IMR-90 (cell line): ENCODE results near the gene CERT1. TPM values are rescaled to one million over a fixed set of nuclear protein-coding genes. Genes with fewer than 3 reads are reported as not detected.

Experiments used
- ATAC-seq: fragments of 200-7000 bp; cut with Tn5 transposase; 2 replicates; pipeline ENCODE4 v1.9.1; 2020; ENCODE audit warnings: low read depth, mild to moderate bottlenecking, moderate library complexity
- BruUV-seq: library from RNA; stranded (reverse); fragments of 400-500 nt; replicated peaks from 2 replicates; lab custom pipeline; 2021; lab: Mats Ljungman, UMichigan
- CTCF ChIA-PET: fragments of 300-600 bp; formaldehyde crosslinking; extraction: SDS; loops from one replicate; lab custom pipeline; 2021; ENCODE audit warnings: antibody characterized with exemption; lab: Yijun Ruan, JAX
- POLR2A ChIA-PET: fragments of 300-600 bp; sonication (Branson Sonifier 250); formaldehyde crosslinking; loops from one replicate; lab custom pipeline; 2022; ENCODE audit warnings: antibody characterized with exemption; ENCODE audit not compliant: unreplicated experiment; lab: Charles Lee
- DNase-seq: peaks from one replicate; pipeline ENCODE4 v3.0.0; 2013
- H2AFZ ChIP-seq: replicated peaks from 2 replicates; pipeline ENCODE3; 2013; ENCODE audit warnings: low read length, mild to moderate bottlenecking; ENCODE audit not compliant: poor library complexity
- H2AK5ac ChIP-seq: 2 replicates; pipeline ENCODE4 v1.6.1; 2013; ENCODE audit warnings: low read depth, low read length, inconsistent platforms
- H2AK9ac ChIP-seq: replicated peaks from 2 replicates; pipeline ENCODE3; 2013; ENCODE audit warnings: mild to moderate bottlenecking, low read depth, low read length, moderate library complexity; ENCODE audit not compliant: poor library complexity
- H2BK120ac ChIP-seq: 2 replicates; pipeline ENCODE4 v1.6.1; 2013; ENCODE audit warnings: low read depth, low read length, inconsistent platforms
- H2BK15ac ChIP-seq: 3 replicates; pipeline ENCODE4 v1.6.1; 2013; ENCODE audit warnings: low read depth, low read length, inconsistent platforms
- H2BK20ac ChIP-seq: 2 replicates; pipeline ENCODE4 v1.6.1; 2013; ENCODE audit warnings: low read depth, mild to moderate bottlenecking, inconsistent platforms, low read length, moderate library complexity
- H2BK5ac ChIP-seq: 2 replicates; pipeline ENCODE4 v1.6.1; 2013; ENCODE audit warnings: mild to moderate bottlenecking, low read depth, low read length, inconsistent platforms; ENCODE audit not compliant: poor library complexity, severe bottlenecking
- H3K14ac ChIP-seq: replicated peaks from 2 replicates; pipeline ENCODE4 v1.6.1; 2013; ENCODE audit warnings: low read depth, low read length, inconsistent platforms
- H3K18ac ChIP-seq: 2 replicates; pipeline ENCODE4 v1.6.1; 2013; ENCODE audit warnings: low read depth, low read length, control low read depth
- H3K23ac ChIP-seq: 2 replicates; pipeline ENCODE4 v1.6.1; 2013; ENCODE audit warnings: low read depth, low read length, inconsistent platforms
- H3K27ac ChIP-seq: 2 replicates; pipeline ENCODE4 v1.5.1; 2013; ENCODE audit warnings: mild to moderate bottlenecking, control low read depth, low read length; ENCODE audit not compliant: insufficient read depth
- H3K27me3 ChIP-seq: 2 replicates; pipeline ENCODE4 v1.6.1; 2013; ENCODE audit warnings: low read length; ENCODE audit not compliant: control insufficient read depth, insufficient read depth
- H3K36me3 ChIP-seq: 2 replicates; pipeline ENCODE4 v1.6.1; 2013; ENCODE audit warnings: low read length, mixed read lengths; ENCODE audit not compliant: control insufficient read depth, insufficient read depth
- H3K4ac ChIP-seq: 2 replicates; pipeline ENCODE4 v1.6.1; 2013; ENCODE audit warnings: low read depth, low read length, inconsistent platforms
- H3K4me1 ChIP-seq: 2 replicates; pipeline ENCODE4 v1.6.1; 2013; ENCODE audit warnings: low read length, mixed read lengths; ENCODE audit not compliant: control insufficient read depth, insufficient read depth
- H3K4me2 ChIP-seq: 2 replicates; pipeline ENCODE4 v1.6.1; 2013; ENCODE audit warnings: low read depth, mild to moderate bottlenecking, control low read depth, low read length, moderate library complexity
- H3K4me3 ChIP-seq: 2 replicates; pipeline ENCODE4 v1.5.1; 2013; ENCODE audit warnings: low read depth, mild to moderate bottlenecking, control low read depth, low read length, moderate library complexity; ENCODE audit not compliant: insufficient read depth
- H3K56ac ChIP-seq: 2 replicates; pipeline ENCODE4 v1.6.1; 2013; ENCODE audit warnings: low read length, inconsistent platforms; ENCODE audit not compliant: insufficient read depth; ENCODE audit errors: extremely low read depth
- H3K79me1 ChIP-seq, 2 experiments: 2 replicates each; pipeline ENCODE4 v1.6.1; 2013; ENCODE audit warnings: low read length in 2 of 2, inconsistent platforms in 1 of 2, low read depth in 1 of 2
- H3K9ac ChIP-seq: 2 replicates; pipeline ENCODE4 v1.6.1; 2013; ENCODE audit warnings: low read depth, low read length, control low read depth
- H3K9me1 ChIP-seq: 2 replicates; pipeline ENCODE4 v1.6.1; 2013; ENCODE audit warnings: low read length, inconsistent platforms; ENCODE audit not compliant: insufficient read depth
- H3K9me3 ChIP-seq: 2 replicates; pipeline ENCODE4 v1.6.1; 2013; ENCODE audit warnings: low read length; ENCODE audit not compliant: control insufficient read depth, insufficient read depth
- H4K20me1 ChIP-seq: 2 replicates; pipeline ENCODE4 v1.6.1; 2013; ENCODE audit warnings: low read length, inconsistent platforms; ENCODE audit not compliant: insufficient read depth
- H4K5ac ChIP-seq: 2 replicates; pipeline ENCODE4 v1.6.1; 2013; ENCODE audit warnings: mild to moderate bottlenecking, low read depth, low read length, control low read depth
- H4K8ac ChIP-seq, 2 experiments: 2 replicates each; pipeline ENCODE4 v1.6.1; 2013; ENCODE audit warnings: low read depth in 2 of 2, low read length in 2 of 2, control low read depth in 1 of 2, inconsistent platforms in 1 of 2
- H4K91ac ChIP-seq: 2 replicates; pipeline ENCODE4 v1.6.1; 2013; ENCODE audit warnings: low read depth, low read length, inconsistent platforms; ENCODE audit not compliant: insufficient read depth
- BHLHE40 ChIP-seq: fragments of 150-350 bp; IDR thresholded peaks from 2 replicates; pipeline ENCODE4 v1.6.1; 2016; ENCODE audit warnings: mild to moderate bottlenecking, low read depth, low read length
- CEBPB ChIP-seq: IDR thresholded peaks from 2 replicates; pipeline ENCODE4 v1.6.1; 2012; ENCODE audit warnings: low read depth, low read length, improper control_type of control experiment
- CHD1 ChIP-seq: IDR thresholded peaks from 2 replicates; pipeline ENCODE4 v1.6.1; 2012; ENCODE audit warnings: low read depth, low read length, improper control_type of control experiment
- FOS ChIP-seq: fragments of 150-350 bp; IDR thresholded peaks from 2 replicates; pipeline ENCODE4 v1.6.1; 2016; ENCODE audit warnings: low read depth, low read length
- MAFK ChIP-seq: IDR thresholded peaks from 2 replicates; pipeline ENCODE4 v1.6.1; 2012; ENCODE audit warnings: low read depth, low read length, improper control_type of control experiment
- MAZ ChIP-seq: IDR thresholded peaks from 2 replicates; pipeline ENCODE4 v1.6.1; 2012; ENCODE audit warnings: low read depth, mild to moderate bottlenecking, low read length, improper control_type of control experiment, moderate library complexity, borderline replicate concordance
- MXI1 ChIP-seq: IDR thresholded peaks from 2 replicates; pipeline ENCODE4 v1.6.1; 2012; ENCODE audit warnings: low read depth, mild to moderate bottlenecking, low read length, moderate library complexity, borderline replicate concordance
- NFE2L2 ChIP-seq: fragments of 150-350 bp; IDR thresholded peaks from 2 replicates; pipeline ENCODE4 v1.6.1; 2016; ENCODE audit warnings: low read depth, mild to moderate bottlenecking, low read length
- POLR2A ChIP-seq: IDR thresholded peaks from 2 replicates; pipeline ENCODE4 v1.6.1; 2012; ENCODE audit warnings: mild to moderate bottlenecking, low read depth, low read length
- RAD21 ChIP-seq: IDR thresholded peaks from 2 replicates; pipeline ENCODE4 v1.6.1; 2012; ENCODE audit warnings: low read length, improper control_type of control experiment
- RCOR1 ChIP-seq: IDR thresholded peaks from 2 replicates; pipeline ENCODE4 v1.6.1; 2012; ENCODE audit warnings: mild to moderate bottlenecking, low read length, improper control_type of control experiment; ENCODE audit not compliant: insufficient replicate concordance
- RFX5 ChIP-seq: IDR thresholded peaks from 2 replicates; pipeline ENCODE4 v1.8.0; 2012; ENCODE audit warnings: low read depth, mild to moderate bottlenecking, low read length, moderate library complexity
- SMC3 ChIP-seq: fragments of 150-350 bp; IDR thresholded peaks from 2 replicates; pipeline ENCODE4 v1.6.1; 2016; ENCODE audit warnings: low read depth, mild to moderate bottlenecking, antibody characterized with exemption, low read length, moderate library complexity
- WGBS, 2 experiments: methylation state at CpG; one replicate each; pipeline versions ENCODE4 v1.1.5 to v1.1.7; 2013; ENCODE audit warnings: missing lambda C conversion rate in 2 of 2; ENCODE audit not compliant: insufficient read length in 1 of 2; ENCODE audit errors: extremely low coverage in 2 of 2; 5-methylcytosine and 5-hydroxymethylcytosine counted together
- dilution Hi-C: fragments of 300-500 bp; cut with HindIII; formaldehyde crosslinking; loops from one replicate; pipeline ENCODE4 v1.14.3; 2018; ENCODE audit warnings: low sequenced_read_pairs; ENCODE audit not compliant: unreplicated experiment
- in situ Hi-C: fragments of 300-500 bp; cut with MboI; formaldehyde crosslinking; loops from 3 replicates; pipeline ENCODE4 v1.14.3; 2019; ENCODE audit warnings: low sequenced_read_pairs, inconsistent platforms, mixed read lengths
- intact Hi-C: fragments of 100-400 bp; cut with micrococcal nuclease; formaldehyde crosslinking; loops from 2 replicates; pipeline ENCODE4 v1.10.0; 2022
- polyA plus RNA-seq, 3 experiments: library from polyadenylated mRNA; depleted of rRNA; stranded (reverse); fragments of >200 nt; gene quantifications; 2 replicates each; pipeline ENCODE4 v1.2.3, GENCODE V29; 2012; ENCODE audit warnings: low replicate concordance in 1 of 3
- total RNA-seq: library from RNA; depleted of rRNA; stranded (reverse); fragments of >200 nt; gene quantifications from 2 replicates; pipeline ENCODE4 v1.2.3, GENCODE V29; 2012
- TF ChIP-seq, protein P1 (sequence below): fragments of 150-350 bp; IDR thresholded peaks from 2 replicates; pipeline ENCODE4 v1.6.1; 2016; ENCODE audit warnings: low read depth, mild to moderate bottlenecking, low read length, moderate library complexity, borderline replicate concordance
- TF ChIP-seq, protein P2 (sequence below): conservative IDR thresholded peaks from 2 replicates; pipeline ENCODE4 v1.5.1; 2012; ENCODE audit warnings: mild to moderate bottlenecking, low read depth, low read length, improper control_type of control experiment
- TF ChIP-seq, protein P3 (sequence below): fragments of 150-350 bp; IDR thresholded peaks from 2 replicates; pipeline ENCODE4 v1.6.1; 2017; ENCODE audit warnings: mild to moderate bottlenecking, antibody characterized with exemption, low read length, low read depth

CERT1 gene
- total and polyA plus RNA-seq, 2 of the 4 experiments (the other 2 are of a cell fraction) = 7.2 TPM

DNA sequence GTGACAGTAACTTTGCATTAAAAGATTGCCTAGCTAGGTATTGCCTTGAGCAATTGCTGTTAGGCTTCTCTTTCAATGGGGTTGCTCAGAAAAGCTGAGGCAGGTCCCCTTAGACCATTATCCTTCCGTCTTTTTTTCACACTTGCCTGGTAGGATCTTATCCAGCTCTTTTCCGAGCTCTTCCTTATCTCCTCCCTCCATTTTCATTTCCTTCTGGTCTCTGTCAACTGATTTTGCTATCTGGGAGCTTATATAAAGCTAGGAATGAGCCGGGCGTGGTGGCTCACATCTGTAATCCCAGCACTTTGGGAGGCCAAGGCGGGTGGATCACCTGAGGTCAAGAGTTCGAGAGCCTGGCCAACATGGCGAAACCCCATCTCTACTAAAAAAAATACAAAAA lies 181.0 kb downstream of the CERT1 start:
- no peak overlapping the region for H4K5ac ChIP-seq
- H3K4ac ChIP-seq = no peak overlapping the region
- no peak overlapping the region for H3K18ac ChIP-seq
- H2BK5ac ChIP-seq = no peak overlapping the region
- WGBS, 2 experiments = no CpG with 5 or more reads among the region's 7 CpGs
- no peak overlapping the region for H4K91ac ChIP-seq
- H3K36me3 ChIP-seq = no peaks in the 10 kb centered on the region
- no peak overlapping the region for H4K8ac ChIP-seq
- no peak overlapping the region for H3K27ac ChIP-seq
- dilution Hi-C loops = no loop called here
- no peak overlapping the region for H3K23ac ChIP-seq
- H3K9ac ChIP-seq = no peak overlapping the region
- ATAC-seq (no peak), DNase-seq (no peak)
- no peak overlapping the region for H3K56ac ChIP-seq
- H3K27me3 ChIP-seq = no peaks in the 10 kb centered on the region; the same call in 1 of the 2 replicates
- H3K4me3 ChIP-seq = no peak overlapping the region
- no peak overlapping the region for H3K14ac ChIP-seq
- no peaks in the 10 kb centered on the region for H3K4me1 ChIP-seq
- H3K9me1 ChIP-seq = no peaks in the 10 kb centered on the region
- ChIA-PET CTCF (no interaction called here), POLR2A (no interaction called here)
- intact Hi-C loops = loop anchor here (10.0 kb wide), 1 partner anchor 646 kb away; the partner anchor contains the start of gene HEXB
- no peaks in the 10 kb centered on the region for H3K9me3 ChIP-seq
- no peak overlapping the region for H3K4me2 ChIP-seq
- no peak overlapping the region for H2BK120ac ChIP-seq
- H2AK5ac ChIP-seq = no peak overlapping the region
- no peak overlapping the region for H2AFZ ChIP-seq
- H3K79me1 ChIP-seq = no peaks in the 10 kb centered on the region
- H4K20me1 ChIP-seq = no peaks in the 10 kb centered on the region
- no peak overlapping the region for H2AK9ac ChIP-seq
- H2BK20ac ChIP-seq = no peak overlapping the region
- H2BK15ac ChIP-seq = no peak overlapping the region
- TF ChIP-seq POLR2A (no peak), RFX5 (no peak), NFE2L2 (no peak), CEBPB (no peak), MAZ (no peak), MXI1 (no peak), FOS (no peak), MAFK (no peak), RAD21 (no peak), BHLHE40 (no peak), RCOR1 (no peak), SMC3 (no peak), CHD1 (no peak)
- TF ChIP-seq, protein P1, sequence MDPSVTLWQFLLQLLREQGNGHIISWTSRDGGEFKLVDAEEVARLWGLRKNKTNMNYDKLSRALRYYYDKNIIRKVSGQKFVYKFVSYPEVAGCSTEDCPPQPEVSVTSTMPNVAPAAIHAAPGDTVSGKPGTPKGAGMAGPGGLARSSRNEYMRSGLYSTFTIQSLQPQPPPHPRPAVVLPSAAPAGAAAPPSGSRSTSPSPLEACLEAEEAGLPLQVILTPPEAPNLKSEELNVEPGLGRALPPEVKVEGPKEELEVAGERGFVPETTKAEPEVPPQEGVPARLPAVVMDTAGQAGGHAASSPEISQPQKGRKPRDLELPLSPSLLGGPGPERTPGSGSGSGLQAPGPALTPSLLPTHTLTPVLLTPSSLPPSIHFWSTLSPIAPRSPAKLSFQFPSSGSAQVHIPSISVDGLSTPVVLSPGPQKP = no peak
- TF ChIP-seq, protein P2, sequence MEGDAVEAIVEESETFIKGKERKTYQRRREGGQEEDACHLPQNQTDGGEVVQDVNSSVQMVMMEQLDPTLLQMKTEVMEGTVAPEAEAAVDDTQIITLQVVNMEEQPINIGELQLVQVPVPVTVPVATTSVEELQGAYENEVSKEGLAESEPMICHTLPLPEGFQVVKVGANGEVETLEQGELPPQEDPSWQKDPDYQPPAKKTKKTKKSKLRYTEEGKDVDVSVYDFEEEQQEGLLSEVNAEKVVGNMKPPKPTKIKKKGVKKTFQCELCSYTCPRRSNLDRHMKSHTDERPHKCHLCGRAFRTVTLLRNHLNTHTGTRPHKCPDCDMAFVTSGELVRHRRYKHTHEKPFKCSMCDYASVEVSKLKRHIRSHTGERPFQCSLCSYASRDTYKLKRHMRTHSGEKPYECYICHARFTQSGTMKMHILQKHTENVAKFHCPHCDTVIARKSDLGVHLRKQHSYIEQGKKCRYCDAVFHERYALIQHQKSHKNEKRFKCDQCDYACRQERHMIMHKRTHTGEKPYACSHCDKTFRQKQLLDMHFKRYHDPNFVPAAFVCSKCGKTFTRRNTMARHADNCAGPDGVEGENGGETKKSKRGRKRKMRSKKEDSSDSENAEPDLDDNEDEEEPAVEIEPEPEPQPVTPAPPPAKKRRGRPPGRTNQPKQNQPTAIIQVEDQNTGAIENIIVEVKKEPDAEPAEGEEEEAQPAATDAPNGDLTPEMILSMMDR = no peak
- TF ChIP-seq, protein P3, sequence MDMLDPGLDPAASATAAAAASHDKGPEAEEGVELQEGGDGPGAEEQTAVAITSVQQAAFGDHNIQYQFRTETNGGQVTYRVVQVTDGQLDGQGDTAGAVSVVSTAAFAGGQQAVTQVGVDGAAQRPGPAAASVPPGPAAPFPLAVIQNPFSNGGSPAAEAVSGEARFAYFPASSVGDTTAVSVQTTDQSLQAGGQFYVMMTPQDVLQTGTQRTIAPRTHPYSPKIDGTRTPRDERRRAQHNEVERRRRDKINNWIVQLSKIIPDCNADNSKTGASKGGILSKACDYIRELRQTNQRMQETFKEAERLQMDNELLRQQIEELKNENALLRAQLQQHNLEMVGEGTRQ = no peak
- in situ Hi-C loops = no loop called here
- BruUV-seq = no TSS peak
